ENCODE measurements around the gene IKZF3. TPM values are rescaled to one million over a fixed set of nuclear protein-coding genes. Genes with fewer than 3 reads are reported as not detected.
A peak's percentile ranks its signal among the peaks of the same experiment; 100 is the strongest.

IKZF3 gene
- total RNA-seq, 1 donor, result not detected

DNA sequence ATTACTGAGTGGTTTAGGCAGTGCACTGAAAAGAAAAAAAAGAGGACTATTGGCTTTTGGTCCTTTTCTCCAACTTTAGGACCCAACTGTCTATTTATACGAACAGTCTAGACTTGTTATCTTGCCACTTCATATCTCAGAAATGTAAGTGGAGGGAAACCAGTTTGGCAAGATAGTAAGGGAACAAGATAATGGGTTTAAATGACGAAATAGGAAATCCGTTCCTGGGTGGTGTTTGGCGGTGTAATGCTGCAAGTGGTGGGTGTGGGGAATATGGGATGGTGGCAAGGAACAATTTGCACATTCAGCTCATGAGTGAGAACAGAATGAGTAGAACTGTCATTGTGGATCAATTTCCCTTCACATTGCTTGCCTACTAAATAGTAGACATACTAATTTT, 81.6 kb downstream of the IKZF3 start:
- TF ChIP-seq CTCF (IDR thresholded peaks at IDR 0.05; ENCODE audit: insufficient read depth, low read length), result no peak
- DNase-seq (ENCODE audit: low read depth), result peak; percentile 89
- no peak overlapping the region for H3K4me3 ChIP-seq (ENCODE audit: low read depth, low read length)

DNA sequence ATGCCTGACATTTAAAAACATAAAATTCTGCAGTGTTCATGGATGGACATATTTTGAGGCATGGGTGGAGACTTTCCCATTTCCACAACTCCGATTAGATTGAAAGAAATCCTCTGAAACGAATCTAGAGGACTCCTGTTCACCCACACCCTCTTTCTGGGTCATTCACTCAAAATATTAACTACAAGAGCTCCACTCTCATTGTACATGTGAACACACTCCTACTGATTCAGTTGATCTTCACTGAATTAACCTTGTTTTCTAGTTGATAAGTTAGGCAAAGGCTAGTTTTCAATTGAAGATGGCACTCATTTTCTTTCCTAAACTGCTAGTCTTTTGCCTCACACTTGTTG, 82.3 kb downstream of the IKZF3 start:
- no peak for DNase-seq (ENCODE audit: low read depth)
- no peak overlapping the region for H3K4me3 ChIP-seq (ENCODE audit: low read depth, low read length)
- no peak for TF ChIP-seq CTCF (IDR thresholded peaks at IDR 0.05; ENCODE audit: insufficient read depth, low read length)

DNA sequence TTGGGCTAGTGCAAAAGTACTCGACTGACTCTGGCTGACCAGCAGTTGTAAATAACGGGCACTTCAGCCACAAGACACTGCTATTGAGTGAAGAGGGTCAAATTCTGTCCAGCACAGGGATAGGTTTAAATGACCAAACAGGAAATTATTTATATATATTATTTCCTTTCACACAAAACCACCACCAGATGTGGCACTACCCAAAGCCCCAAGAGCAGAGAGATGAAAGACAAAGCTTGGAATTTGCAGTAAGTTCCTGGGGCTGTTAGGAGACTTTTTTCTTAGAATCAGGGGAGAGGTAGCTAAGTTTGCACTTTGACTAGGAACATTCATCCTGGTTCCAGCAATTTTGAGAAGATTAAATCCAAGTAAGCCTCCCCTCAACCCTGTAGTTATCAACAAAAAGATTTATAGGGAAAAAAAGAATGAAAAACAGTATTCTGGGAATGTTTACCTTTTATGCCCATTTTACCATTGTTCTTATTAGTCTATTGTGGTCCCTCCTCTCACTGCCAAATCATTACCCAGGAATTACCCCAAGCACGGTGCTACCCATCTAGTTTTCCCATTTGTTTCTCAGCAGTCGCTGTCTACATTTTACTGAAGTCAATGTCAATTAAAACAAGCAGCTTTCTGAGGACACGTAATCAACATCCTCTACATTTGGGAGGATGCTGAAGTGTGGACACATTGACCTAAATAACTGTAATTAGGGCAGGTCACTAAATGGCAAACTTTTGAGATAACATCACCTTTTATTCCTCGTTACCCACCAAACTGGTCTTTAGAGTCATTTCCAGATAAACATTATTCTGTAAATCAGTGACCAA, 82.9 kb downstream of the IKZF3 start:
- DNase-seq (ENCODE audit: low read depth), result peak; percentile 12
- TF ChIP-seq CTCF (IDR thresholded peaks at IDR 0.05; ENCODE audit: insufficient read depth, low read length), result no peak
- no peak overlapping the region for H3K4me3 ChIP-seq (ENCODE audit: low read depth, low read length)

DNA sequence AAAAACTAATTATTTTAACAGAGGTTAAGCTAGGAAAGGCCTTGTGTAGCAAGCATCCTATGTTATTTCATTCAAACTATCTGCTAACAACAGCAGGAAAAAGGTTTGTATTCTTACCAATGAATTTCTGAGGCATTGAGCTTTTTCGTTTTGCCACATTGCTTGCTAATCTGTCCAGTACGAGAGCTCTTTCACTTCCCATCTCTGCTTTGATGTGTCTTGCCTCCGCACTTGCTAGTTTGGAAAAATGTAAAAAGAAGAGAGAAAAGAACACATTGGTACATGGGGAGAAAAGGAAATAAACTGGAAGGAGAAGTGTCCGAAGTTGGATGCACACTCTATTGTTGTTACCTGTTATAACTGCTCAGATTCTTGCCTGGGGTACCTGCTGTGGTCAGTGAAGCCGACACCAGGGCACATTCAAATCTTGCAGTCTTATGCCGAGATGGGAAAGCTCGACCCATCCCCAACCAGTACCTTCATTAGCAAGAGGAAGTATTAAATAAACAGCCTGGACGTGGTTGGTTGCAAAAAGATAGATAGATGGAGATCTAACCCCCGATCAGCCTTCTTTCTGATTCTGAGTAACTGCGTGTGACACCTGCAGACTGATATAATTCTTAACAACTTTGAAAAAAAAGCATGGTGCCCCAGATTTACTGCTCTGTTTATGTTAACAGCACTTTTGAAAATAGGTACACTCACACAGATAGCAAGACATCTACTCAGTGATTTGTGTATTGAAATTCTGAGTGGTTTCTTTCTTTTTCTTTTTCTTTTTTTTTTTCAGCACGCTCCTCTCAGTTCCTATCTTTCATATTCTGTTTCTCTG, 86.4 kb downstream of the IKZF3 start:
- DNase-seq (ENCODE audit: low read depth), result no peak
- H3K4me3 ChIP-seq (ENCODE audit: low read depth, low read length), result no peak overlapping the region
- TF ChIP-seq CTCF (IDR thresholded peaks at IDR 0.05; ENCODE audit: insufficient read depth, low read length), result no peak

GRCh38 chr17:39776252-39776651, 87.9 kb downstream of the IKZF3 start:
- TF ChIP-seq CTCF (IDR thresholded peaks at IDR 0.05; ENCODE audit: insufficient read depth, low read length), result no peak
- no peak for DNase-seq (ENCODE audit: low read depth)
- no peak overlapping the region for H3K4me3 ChIP-seq (ENCODE audit: low read depth, low read length)

DNA sequence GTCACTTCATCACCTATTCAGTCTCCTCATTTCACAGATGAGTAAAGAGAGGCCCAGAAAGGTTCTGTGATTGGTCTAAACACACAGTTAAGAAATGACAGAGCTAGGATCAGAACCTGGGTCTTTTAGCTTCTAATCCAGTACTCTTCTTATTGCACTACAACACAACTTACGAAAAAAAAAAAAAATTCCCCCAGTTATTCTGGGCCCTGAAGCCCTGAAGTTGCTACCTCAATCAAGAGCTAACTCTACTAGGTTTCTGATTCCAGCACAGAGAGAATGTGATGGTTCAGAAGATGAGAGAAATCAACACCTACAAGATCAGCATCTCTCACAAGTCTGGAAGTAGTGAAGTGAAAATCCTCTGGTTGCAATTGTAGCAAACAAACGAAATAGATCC, 89.1 kb downstream of the IKZF3 start:
- no peak for DNase-seq (ENCODE audit: low read depth)
- H3K4me3 ChIP-seq (ENCODE audit: low read depth, low read length), result no peak overlapping the region
- no peak for TF ChIP-seq CTCF (IDR thresholded peaks at IDR 0.05; ENCODE audit: insufficient read depth, low read length)
